Activated gamma-delta T cell treated with anti-CD3 and anti-CD28 coated beads, Interleukin-2, amount 50 U/mL, for 16 hours (primary cell): ENCODE results near the gene ACOT12.
"Not testable (repeated sequence)": the region's sequence is repeated elsewhere in the genome, so short reads cannot be mapped to it uniquely, and the experiment has no call there.

Source experiments
- DNase-seq: peaks from one replicate; pipeline ENCODE4 v3.0.0-alpha.2; 2020; ENCODE audit warnings: low read depth

ACOT12 gene

GRCh38 chr5:81338213-81338612 lies 55.7 kb downstream of the ACOT12 start:
- DNase-seq: not testable (repeated sequence)

DNA sequence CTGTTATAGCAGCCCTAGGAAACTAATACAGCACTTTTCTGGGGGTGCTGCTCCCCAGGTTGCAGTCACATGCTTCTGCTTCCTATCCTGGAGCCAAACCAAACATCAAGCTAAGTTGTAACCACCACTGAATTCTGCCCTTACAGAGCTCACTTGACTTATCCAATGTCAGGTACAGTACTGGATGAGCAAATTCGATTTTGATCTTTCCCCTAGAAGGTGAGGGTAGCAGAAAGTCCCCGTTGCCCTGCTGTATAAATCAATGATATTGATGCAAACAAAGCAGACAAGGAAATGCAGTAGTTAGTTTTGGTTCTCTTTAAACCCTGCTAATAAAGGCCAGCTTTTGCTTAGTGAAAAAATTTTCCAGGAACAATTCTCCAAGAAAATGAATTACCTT lies 56.1 kb downstream of the ACOT12 start:
- no peak for DNase-seq

- no peak for DNase-seq
Observed at GRCh38 chr5:81336556-81336955, 57.4 kb downstream of the ACOT12 start.

DNA sequence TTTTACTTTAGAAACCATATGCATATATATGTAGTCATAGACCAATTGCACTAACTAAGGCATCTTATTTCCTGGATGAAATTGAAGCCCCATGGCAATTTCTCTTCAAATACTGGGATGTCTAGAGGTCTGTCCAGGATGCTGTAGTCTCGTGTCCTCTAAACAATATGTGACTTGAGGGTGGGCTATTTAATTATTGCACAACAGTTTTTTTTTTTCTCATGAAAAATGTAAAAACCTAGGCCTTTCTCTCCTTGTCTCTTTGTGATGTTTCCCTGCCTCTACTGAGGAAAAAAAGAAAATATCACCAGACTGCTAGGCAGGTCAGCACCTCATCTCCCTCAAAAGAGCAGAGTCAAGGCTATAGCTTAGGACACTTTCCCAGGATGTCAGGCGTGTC lies 58.0 kb downstream of the ACOT12 start:
- DNase-seq: no peak

GRCh38 chr5:81334304-81335061 lies 59.5 kb downstream of the ACOT12 start:
- no peak for DNase-seq

GRCh38 chr5:81326554-81326953 lies 67.4 kb downstream of the ACOT12 start:
- no peak for DNase-seq

GRCh38 chr5:81317536-81317935 lies 76.4 kb downstream of the ACOT12 start:
- DNase-seq: no peak

GRCh38 chr5:81316571-81316970 lies 77.4 kb downstream of the ACOT12 start:
- no peak for DNase-seq

DNA sequence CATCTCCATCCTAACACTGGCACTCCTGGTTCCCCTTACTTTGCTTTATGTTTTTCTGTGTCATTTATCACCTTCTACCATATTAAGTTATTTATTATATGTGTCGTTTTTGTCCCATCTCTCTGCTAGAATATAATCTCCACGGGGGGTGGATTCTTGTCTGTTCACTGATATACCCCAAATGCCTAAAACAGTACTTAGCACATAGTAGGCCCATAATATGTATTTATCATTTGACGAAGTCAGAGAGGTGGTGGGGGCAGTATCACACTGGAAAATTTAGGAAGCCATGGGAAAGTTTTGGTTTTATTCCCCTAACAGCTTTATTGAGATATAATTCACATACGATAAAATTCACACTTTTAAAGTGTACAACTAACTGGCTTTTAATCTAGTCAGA lies 78.1 kb downstream of the ACOT12 start:
- DNase-seq: no peak

- DNase-seq: no peak
Observed at GRCh38 chr5:81315336-81315735, 78.6 kb downstream of the ACOT12 start.

GRCh38 chr5:81314581-81314980 lies 79.4 kb downstream of the ACOT12 start:
- DNase-seq: no peak

GRCh38 chr5:81313686-81314085 lies 80.2 kb downstream of the ACOT12 start:
- no peak for DNase-seq

DNA sequence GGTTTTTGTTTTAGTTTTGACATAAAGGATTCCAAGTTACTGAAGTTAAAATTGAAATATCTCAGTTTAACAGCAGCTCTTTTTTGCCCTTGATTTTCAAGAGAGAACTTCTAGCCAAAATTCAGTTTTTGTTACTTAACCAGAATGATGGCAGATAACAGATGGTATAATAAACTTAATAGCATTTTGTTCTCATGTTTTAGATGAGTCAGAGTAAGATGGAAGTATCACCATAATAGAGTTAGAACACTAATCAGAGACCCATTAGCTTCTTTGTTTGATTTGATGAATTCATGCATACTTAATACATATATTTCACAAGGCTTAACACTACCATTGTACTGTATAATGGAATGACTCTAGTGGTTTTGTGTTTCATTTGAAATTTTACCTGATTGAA lies 80.7 kb downstream of the ACOT12 start:
- no peak for DNase-seq

GRCh38 chr5:81310402-81311063 lies 83.4 kb downstream of the ACOT12 start:
- no peak for DNase-seq

DNA sequence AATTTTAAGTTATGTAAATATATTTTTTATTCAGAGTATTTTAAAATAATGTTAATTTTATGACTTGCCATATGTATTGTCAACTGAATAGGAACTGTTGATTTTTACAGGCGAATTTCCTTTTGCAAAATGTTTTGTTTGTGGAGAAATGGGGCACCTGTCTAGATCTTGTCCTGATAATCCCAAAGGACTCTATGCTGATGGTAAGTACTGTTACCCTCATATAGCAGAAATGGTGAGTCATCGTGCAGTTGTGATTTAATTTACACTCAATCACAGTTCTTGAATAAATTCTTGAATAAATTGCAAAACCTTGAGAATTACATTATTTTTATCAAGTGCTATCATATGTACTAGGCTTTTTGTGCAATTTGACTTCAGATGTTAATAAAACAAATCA lies 85.1 kb downstream of the ACOT12 start:
- DNase-seq: no peak

DNA sequence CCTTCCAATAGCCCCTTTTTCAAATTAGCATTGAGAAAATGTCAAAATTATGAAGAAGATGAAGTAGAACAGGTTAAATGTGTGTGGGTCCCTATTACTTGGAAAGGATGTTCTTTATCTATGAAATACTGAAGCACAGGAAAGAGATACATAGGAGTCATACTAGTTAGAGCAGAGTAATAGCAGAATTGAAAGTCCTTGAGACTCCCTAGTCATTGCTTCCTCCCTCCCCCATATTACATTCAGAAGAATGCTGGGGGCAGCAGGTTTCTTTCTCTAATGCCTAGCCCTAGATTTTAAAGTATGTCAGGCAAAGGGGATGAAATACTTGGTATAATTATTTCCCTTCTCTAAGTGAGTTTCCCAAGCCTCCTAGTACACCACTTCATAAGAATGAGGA lies 88.1 kb downstream of the ACOT12 start:
- DNase-seq: no peak

DNA sequence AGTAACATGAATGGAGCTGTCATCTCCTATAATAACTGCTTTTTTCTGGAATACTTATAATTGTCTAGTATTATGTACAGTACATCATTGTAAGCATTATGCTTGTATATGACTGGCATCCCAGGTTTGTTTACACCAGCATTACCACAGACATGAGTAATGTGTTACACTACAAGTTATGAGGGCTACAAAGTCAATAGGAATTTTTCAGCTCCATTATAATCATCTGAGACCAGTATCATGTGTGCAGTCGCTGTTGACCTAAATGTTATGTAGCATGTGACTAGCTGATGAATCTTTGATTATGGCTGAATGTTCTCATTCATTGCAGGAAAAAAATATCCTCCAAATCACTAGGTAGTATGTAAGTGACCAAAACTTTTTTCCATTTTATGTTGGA lies 90.4 kb downstream of the ACOT12 start:
- DNase-seq: no peak

GRCh38 chr5:81302596-81302995 lies 91.3 kb downstream of the ACOT12 start:
- no peak for DNase-seq

GRCh38 chr5:81301271-81302015 lies 92.5 kb downstream of the ACOT12 start, which contains the start of gene ZCCHC9:
Gene ZCCHC9, plus strand, starts transcription at chr5:81301587. Its CDS starts 3,171 bp downstream, at chr5:81304758.
- DNase-seq: peak; percentile 88

DNA sequence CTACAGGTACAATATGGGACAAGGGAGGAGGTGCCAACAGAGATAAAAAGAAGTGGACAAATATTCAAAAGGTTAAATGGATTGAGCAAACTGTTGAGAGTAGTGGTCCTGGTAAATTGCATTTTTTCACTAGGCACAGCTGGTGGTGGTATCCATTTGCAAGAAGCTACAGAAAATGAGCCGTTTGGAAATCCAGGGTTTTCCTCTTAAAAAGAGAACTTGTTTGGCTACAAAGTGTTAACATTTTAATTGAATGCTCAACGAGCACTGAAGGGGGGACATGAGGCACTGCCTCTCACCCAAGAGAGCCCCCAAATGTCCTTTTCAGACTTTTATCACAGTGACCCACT lies 93.0 kb downstream of the ACOT12 start:
- no peak for DNase-seq

DNA sequence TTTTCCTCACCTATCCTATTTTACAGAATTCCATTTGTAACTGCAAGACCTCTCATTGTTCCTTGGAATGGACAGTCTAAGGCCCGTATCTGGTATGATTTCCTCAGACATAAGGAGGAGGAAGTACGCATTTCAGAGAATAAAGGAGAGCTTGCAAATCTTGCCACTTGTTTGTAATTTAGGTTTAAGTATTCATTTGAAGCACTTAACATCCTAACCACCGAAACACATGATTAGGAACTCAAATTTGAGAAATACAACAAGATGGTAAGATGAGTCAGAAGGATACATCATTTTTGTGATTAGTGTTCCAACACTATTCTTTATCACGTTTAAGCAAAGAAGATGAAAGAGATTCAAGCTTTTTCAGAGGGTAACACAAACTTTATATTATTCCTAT lies 96.4 kb downstream of the ACOT12 start:
- DNase-seq: no peak

DNA sequence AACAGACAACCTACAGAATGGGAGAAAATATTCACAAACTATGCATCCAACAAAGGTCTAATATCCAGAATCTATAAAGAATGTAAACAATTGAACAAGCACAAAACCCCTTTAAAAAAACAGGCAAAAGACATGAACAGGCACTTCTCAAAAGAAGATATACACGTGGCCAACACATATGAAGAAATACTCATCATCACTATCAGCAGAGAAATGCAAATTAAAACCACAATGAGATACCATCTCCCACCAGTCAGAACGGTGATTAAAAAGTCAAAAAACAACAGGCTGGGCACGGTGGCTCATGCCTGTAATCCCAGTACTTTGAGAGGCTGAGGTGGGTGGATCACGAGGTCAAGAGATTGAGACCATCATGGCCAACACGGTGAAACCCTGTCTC lies 99.9 kb downstream of the ACOT12 start:
- DNase-seq: not testable (repeated sequence)

GRCh38 chr5:81292130-81292529 lies 101.8 kb downstream of the ACOT12 start:
- no peak for DNase-seq
